ENCODE data around the gene HSD11B1. TPM values are rescaled to one million over a fixed set of nuclear protein-coding genes. Genes with fewer than 3 reads are reported as not detected.

HSD11B1 gene
- polyA plus RNA-seq, 1 donor from 2014 or later, result not detected

GRCh38 chr1:209678981-209679539, 25.6 kb upstream of the HSD11B1 start:
- H3K4me2 ChIP-seq (ENCODE audit: low read length), result no peak overlapping the region
- no peak overlapping the region for H2AFZ ChIP-seq (ENCODE audit: low read depth, low read length)
- no peaks in the 10 kb centered on the region for H3K79me2 ChIP-seq (replicated peaks; ENCODE audit: insufficient read depth, low read length)
- H3K27me3 ChIP-seq (ENCODE audit: insufficient read depth, low read depth, low read length), result peaks cover 37% of the 10 kb centered on the region
- no peak overlapping the region for H3K4me3 ChIP-seq (ENCODE audit: low read length)
- no peaks in the 10 kb centered on the region for H3F3A ChIP-seq (ENCODE audit: insufficient read depth, low read length, poor library complexity, severe bottlenecking)
- H4K20me1 ChIP-seq (ENCODE audit: insufficient read depth), result no peaks in the 10 kb centered on the region
- H3K27ac ChIP-seq (ENCODE audit: low read length), result no peak overlapping the region
- H3K36me3 ChIP-seq (ENCODE audit: insufficient read depth, low read length), result no peaks in the 10 kb centered on the region
- no peak overlapping the region for H3K9ac ChIP-seq (ENCODE audit: low read length)
- no peaks in the 10 kb centered on the region for H3K9me3 ChIP-seq (ENCODE audit: low read length)
- H3K9me2 ChIP-seq (ENCODE audit: insufficient read depth, low read length), result no peaks in the 10 kb centered on the region
- no peak for TF ChIP-seq EZH2 (IDR thresholded peaks at IDR 0.05; ENCODE audit: borderline replicate concordance, insufficient read depth, low read length, poor library complexity, severe bottlenecking)
- TF ChIP-seq, protein P1, sequence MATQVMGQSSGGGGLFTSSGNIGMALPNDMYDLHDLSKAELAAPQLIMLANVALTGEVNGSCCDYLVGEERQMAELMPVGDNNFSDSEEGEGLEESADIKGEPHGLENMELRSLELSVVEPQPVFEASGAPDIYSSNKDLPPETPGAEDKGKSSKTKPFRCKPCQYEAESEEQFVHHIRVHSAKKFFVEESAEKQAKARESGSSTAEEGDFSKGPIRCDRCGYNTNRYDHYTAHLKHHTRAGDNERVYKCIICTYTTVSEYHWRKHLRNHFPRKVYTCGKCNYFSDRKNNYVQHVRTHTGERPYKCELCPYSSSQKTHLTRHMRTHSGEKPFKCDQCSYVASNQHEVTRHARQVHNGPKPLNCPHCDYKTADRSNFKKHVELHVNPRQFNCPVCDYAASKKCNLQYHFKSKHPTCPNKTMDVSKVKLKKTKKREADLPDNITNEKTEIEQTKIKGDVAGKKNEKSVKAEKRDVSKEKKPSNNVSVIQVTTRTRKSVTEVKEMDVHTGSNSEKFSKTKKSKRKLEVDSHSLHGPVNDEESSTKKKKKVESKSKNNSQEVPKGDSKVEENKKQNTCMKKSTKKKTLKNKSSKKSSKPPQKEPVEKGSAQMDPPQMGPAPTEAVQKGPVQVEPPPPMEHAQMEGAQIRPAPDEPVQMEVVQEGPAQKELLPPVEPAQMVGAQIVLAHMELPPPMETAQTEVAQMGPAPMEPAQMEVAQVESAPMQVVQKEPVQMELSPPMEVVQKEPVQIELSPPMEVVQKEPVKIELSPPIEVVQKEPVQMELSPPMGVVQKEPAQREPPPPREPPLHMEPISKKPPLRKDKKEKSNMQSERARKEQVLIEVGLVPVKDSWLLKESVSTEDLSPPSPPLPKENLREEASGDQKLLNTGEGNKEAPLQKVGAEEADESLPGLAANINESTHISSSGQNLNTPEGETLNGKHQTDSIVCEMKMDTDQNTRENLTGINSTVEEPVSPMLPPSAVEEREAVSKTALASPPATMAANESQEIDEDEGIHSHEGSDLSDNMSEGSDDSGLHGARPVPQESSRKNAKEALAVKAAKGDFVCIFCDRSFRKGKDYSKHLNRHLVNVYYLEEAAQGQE (IDR thresholded peaks at IDR 0.05; ENCODE audit: borderline replicate concordance), result no peak
- no peak for TF ChIP-seq SMC3 (conservative IDR thresholded peaks at IDR 0.05; ENCODE audit: poor library complexity)

- Histone ChIP-seq H3K9ac (ENCODE audit: low read length) (no peak overlapping the region), H3K9me2 (ENCODE audit: insufficient read depth, low read length) (no peaks in the 10 kb centered on the region), H3K4me3 (ENCODE audit: low read length) (no peak overlapping the region), H3K4me2 (ENCODE audit: low read length) (no peak overlapping the region), H2AFZ (ENCODE audit: low read depth, low read length) (no peak overlapping the region), H3K9me3 (ENCODE audit: low read length) (no peaks in the 10 kb centered on the region), H4K20me1 (ENCODE audit: insufficient read depth) (no peaks in the 10 kb centered on the region), H3K27me3 (ENCODE audit: insufficient read depth, low read depth, low read length) (no peaks in the 10 kb centered on the region), H3F3A (ENCODE audit: insufficient read depth, low read length, poor library complexity, severe bottlenecking) (no peaks in the 10 kb centered on the region), H3K36me3 (ENCODE audit: insufficient read depth, low read length) (no peaks in the 10 kb centered on the region), H3K27ac (ENCODE audit: low read length) (no peak overlapping the region), H3K79me2 (replicated peaks; ENCODE audit: insufficient read depth, low read length) (no peaks in the 10 kb centered on the region)
- TF ChIP-seq RAD21 (conservative IDR thresholded peaks at IDR 0.05), result no peak
Observed at GRCh38 chr1:209685821-209686220, 18.8 kb upstream of the HSD11B1 start.

DNA sequence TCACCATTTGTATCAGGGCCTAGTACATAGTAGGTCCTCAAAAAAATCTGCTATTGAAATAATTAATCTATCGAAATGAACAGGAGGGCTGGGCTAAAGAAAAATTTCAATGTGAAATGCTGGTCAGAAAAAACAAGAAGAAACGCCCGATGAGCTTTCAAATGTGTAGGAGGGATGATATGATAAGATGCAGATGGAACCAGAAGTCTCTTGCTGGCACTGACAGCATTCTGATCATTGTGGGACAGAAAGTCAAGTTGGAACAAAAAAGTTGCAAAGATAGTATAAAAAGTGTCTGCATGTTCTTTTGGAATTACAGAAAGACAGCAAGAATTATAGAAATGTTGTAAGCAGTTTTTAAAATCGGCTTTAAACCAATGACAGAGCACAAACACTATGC, 18.3 kb upstream of the HSD11B1 start:
- no peaks in the 10 kb centered on the region for H3K27me3 ChIP-seq (ENCODE audit: insufficient read depth, low read depth, low read length)
- no peaks in the 10 kb centered on the region for H3K79me2 ChIP-seq (replicated peaks; ENCODE audit: insufficient read depth, low read length)
- H3K9ac ChIP-seq (ENCODE audit: low read length), result no peak overlapping the region
- no peaks in the 10 kb centered on the region for H3K9me2 ChIP-seq (ENCODE audit: insufficient read depth, low read length)
- H3K9me3 ChIP-seq (ENCODE audit: low read length), result no peaks in the 10 kb centered on the region
- TF ChIP-seq, protein P1 (IDR thresholded peaks at IDR 0.05; ENCODE audit: borderline replicate concordance), result no peak
- TF ChIP-seq EZH2 (IDR thresholded peaks at IDR 0.05; ENCODE audit: borderline replicate concordance, insufficient read depth, low read length, poor library complexity, severe bottlenecking) (no peak), POLR2AphosphoS5 (IDR thresholded peaks at IDR 0.05) (no peak), EP300 (conservative IDR thresholded peaks at IDR 0.05; ENCODE audit: poor library complexity, severe bottlenecking) (no peak), TAF1 (IDR thresholded peaks at IDR 0.05; ENCODE audit: low read depth) (no peak), RAD21 (conservative IDR thresholded peaks at IDR 0.05) (no peak), SMC3 (conservative IDR thresholded peaks at IDR 0.05; ENCODE audit: poor library complexity) (no peak), MXI1 (conservative IDR thresholded peaks at IDR 0.05; ENCODE audit: poor library complexity, severe bottlenecking) (no peak), CTCF (IDR thresholded peaks at IDR 0.05; ENCODE audit: poor library complexity, severe bottlenecking) (no peak)
- H3K36me3 ChIP-seq (ENCODE audit: insufficient read depth, low read length), result no peaks in the 10 kb centered on the region
- H2AFZ ChIP-seq (ENCODE audit: low read depth, low read length), result no peak overlapping the region
- no peak overlapping the region for H3K27ac ChIP-seq (ENCODE audit: low read length)
- H3K4me2 ChIP-seq (ENCODE audit: low read length), result no peak overlapping the region
- no peaks in the 10 kb centered on the region for H4K20me1 ChIP-seq (ENCODE audit: insufficient read depth)
- H3F3A ChIP-seq (ENCODE audit: insufficient read depth, low read length, poor library complexity, severe bottlenecking), result no peaks in the 10 kb centered on the region
- H3K4me3 ChIP-seq (ENCODE audit: low read length), result no peak overlapping the region
